ENCODE data around the gene BPIFA2. TPM values are rescaled to one million over a fixed set of nuclear protein-coding genes. Genes with fewer than 3 reads are reported as not detected.
A peak's percentile ranks its signal among the peaks of the same experiment; 100 is the strongest.

The BPIFA2 gene
- polyA plus RNA-seq, 3 donors: not detected

GRCh38 chr20:33187491-33187890 lies 19.5 kb downstream of the BPIFA2 start:
- no peak for DNase-seq (ENCODE audit: extremely low read depth in 1 of 11, low read depth in 9 of 11, low spot score in 4 of 11)

- no peak for DNase-seq (ENCODE audit: extremely low read depth in 1 of 11, low read depth in 9 of 11, low spot score in 4 of 11)
These were observed 20.5 kb downstream of the BPIFA2 start for GRCh38 chr20:33188421-33188820.

GRCh38 chr20:33191484-33191883 lies 23.5 kb downstream of the BPIFA2 start:
- no peak for DNase-seq (ENCODE audit: extremely low read depth in 1 of 11, low read depth in 9 of 11, low spot score in 4 of 11)

GRCh38 chr20:33191955-33192354 lies 24.0 kb downstream of the BPIFA2 start:
- no peak for DNase-seq (ENCODE audit: extremely low read depth in 1 of 11, low read depth in 9 of 11, low spot score in 4 of 11)

- peak in 4 of 11 donors; percentile 8 to 21 (median 12) for DNase-seq (ENCODE audit: extremely low read depth in 1 of 11, low read depth in 9 of 11, low spot score in 4 of 11)
These were observed 25.0 kb downstream of the BPIFA2 start for GRCh38 chr20:33192912-33193501.

- DNase-seq (ENCODE audit: extremely low read depth in 1 of 11, low read depth in 9 of 11, low spot score in 4 of 11): no peak
These were observed 31.1 kb downstream of the BPIFA2 start for GRCh38 chr20:33199026-33199425.

- DNase-seq (ENCODE audit: extremely low read depth in 1 of 11, low read depth in 9 of 11, low spot score in 4 of 11): no peak
These were observed 34.5 kb downstream of the BPIFA2 start for GRCh38 chr20:33202451-33202850.

- no peak for DNase-seq (ENCODE audit: extremely low read depth in 1 of 11, low read depth in 9 of 11, low spot score in 4 of 11)
These were observed 35.5 kb downstream of the BPIFA2 start for GRCh38 chr20:33203444-33203843.

GRCh38 chr20:33209789-33210188 lies 41.8 kb downstream of the BPIFA2 start:
- DNase-seq (ENCODE audit: extremely low read depth in 1 of 11, low read depth in 9 of 11, low spot score in 4 of 11): peak; percentile 43 to 84 (median 74)

- no peak for DNase-seq (ENCODE audit: extremely low read depth in 1 of 11, low read depth in 9 of 11, low spot score in 4 of 11)
These were observed 42.4 kb downstream of the BPIFA2 start for GRCh38 chr20:33210371-33210770.

GRCh38 chr20:33211817-33212424 lies 44.0 kb downstream of the BPIFA2 start:
- peak in 9 of 11 donors; percentile 9 to 60 (median 25) for DNase-seq (ENCODE audit: extremely low read depth in 1 of 11, low read depth in 9 of 11, low spot score in 4 of 11)

GRCh38 chr20:33217052-33217451 lies 49.1 kb downstream of the BPIFA2 start, which contains the start of gene BPIFA3:
Gene BPIFA3 (plus strand): TSS chr20:33217352. CDS start chr20:33217537, 185 bp downstream.
- DNase-seq (ENCODE audit: extremely low read depth in 1 of 11, low read depth in 9 of 11, low spot score in 4 of 11): no peak

GRCh38 chr20:33224399-33224798 lies 56.4 kb downstream of the BPIFA2 start:
- DNase-seq (ENCODE audit: extremely low read depth in 1 of 11, low read depth in 9 of 11, low spot score in 4 of 11): no peak

GRCh38 chr20:33229843-33230242 lies 61.9 kb downstream of the BPIFA2 start:
- DNase-seq (ENCODE audit: extremely low read depth in 1 of 11, low read depth in 9 of 11, low spot score in 4 of 11): no peak

Other genes starting within 250 kb of the BPIFA2 start
- not detected for gene SUN5, start 163.7 kb upstream of the BPIFA2 start, polyA plus RNA-seq (ENCODE audit: insufficient read length in 3 of 3)
- gene BPIFB2, start 160.5 kb upstream of the BPIFA2 start, polyA plus RNA-seq (ENCODE audit: insufficient read length in 3 of 3): not detected
- gene BPIFB6, start 136.5 kb upstream of the BPIFA2 start, polyA plus RNA-seq (ENCODE audit: insufficient read length in 3 of 3): not detected
- not detected for gene BPIFB3, start 114.3 kb upstream of the BPIFA2 start, polyA plus RNA-seq (ENCODE audit: insufficient read length in 3 of 3)
- gene BPIFB4, start 88.5 kb upstream of the BPIFA2 start, polyA plus RNA-seq (ENCODE audit: insufficient read length in 3 of 3): not detected
- not detected for gene BPIFA3, start 49.2 kb downstream of the BPIFA2 start, polyA plus RNA-seq (ENCODE audit: insufficient read length in 3 of 3)
- not detected for gene BPIFA1, start 67.8 kb downstream of the BPIFA2 start, polyA plus RNA-seq (ENCODE audit: insufficient read length in 3 of 3)
- under 1 TPM in 1 of 3 donors, not detected in 2; 0.14 TPM for gene BPIFB1, start 115.1 kb downstream of the BPIFA2 start, polyA plus RNA-seq (ENCODE audit: insufficient read length in 3 of 3)
- gene CDK5RAP1, start 233.4 kb downstream of the BPIFA2 start, polyA plus RNA-seq (ENCODE audit: insufficient read length in 3 of 3): 10 to 100 TPM; 34.6 to 45.1 (median 35.4) TPM

All from renal cortex interstitium (tissue), 11 donors.